BE2C (cell line): ENCODE data around the gene ZNF800.

Experiments
- DNase-seq: peaks from one replicate; pipeline ENCODE4 v3.0.0-alpha.2; 2020
- H3K27me3 ChIP-seq: fragments of 250-450 bp; sonication (Bioruptor Pico); 2 replicates; pipeline ENCODE4 v1.5.1; 2020; ENCODE audit warnings: mild to moderate bottlenecking
- H3K36me3 ChIP-seq: fragments of 250-450 bp; sonication (Bioruptor Pico); 2 replicates; pipeline ENCODE4 v1.5.1; 2020; ENCODE audit warnings: mild to moderate bottlenecking
- H3K4me1 ChIP-seq: fragments of 250-450 bp; sonication (Bioruptor Pico); 2 replicates; pipeline ENCODE4 v1.5.1; 2020
- H3K4me3 ChIP-seq: 2 replicates; pipeline ENCODE4 v1.5.1; 2011; ENCODE audit warnings: low read depth, low read length
- H3K9me3 ChIP-seq: fragments of 250-450 bp; sonication (Bioruptor Pico); 2 replicates; pipeline ENCODE4 v1.5.1; 2020
- TF ChIP-seq, protein P1 (sequence below): IDR thresholded peaks from 2 replicates; pipeline ENCODE4 v1.5.1; 2012; ENCODE audit warnings: mild to moderate bottlenecking, low read depth, low read length

The ZNF800 gene

GRCh38 chr7:127320974-127321373 is 71.5 kb downstream of the ZNF800 start:
- Histone ChIP-seq H3K4me3 (no peak overlapping the region), H3K4me1 (no peaks in the 10 kb centered on the region), H3K9me3 (no peaks in the 10 kb centered on the region), H3K27me3 (peaks cover 15% of the 10 kb centered on the region), H3K36me3 (no peaks in the 10 kb centered on the region)
- TF ChIP-seq, protein P1, sequence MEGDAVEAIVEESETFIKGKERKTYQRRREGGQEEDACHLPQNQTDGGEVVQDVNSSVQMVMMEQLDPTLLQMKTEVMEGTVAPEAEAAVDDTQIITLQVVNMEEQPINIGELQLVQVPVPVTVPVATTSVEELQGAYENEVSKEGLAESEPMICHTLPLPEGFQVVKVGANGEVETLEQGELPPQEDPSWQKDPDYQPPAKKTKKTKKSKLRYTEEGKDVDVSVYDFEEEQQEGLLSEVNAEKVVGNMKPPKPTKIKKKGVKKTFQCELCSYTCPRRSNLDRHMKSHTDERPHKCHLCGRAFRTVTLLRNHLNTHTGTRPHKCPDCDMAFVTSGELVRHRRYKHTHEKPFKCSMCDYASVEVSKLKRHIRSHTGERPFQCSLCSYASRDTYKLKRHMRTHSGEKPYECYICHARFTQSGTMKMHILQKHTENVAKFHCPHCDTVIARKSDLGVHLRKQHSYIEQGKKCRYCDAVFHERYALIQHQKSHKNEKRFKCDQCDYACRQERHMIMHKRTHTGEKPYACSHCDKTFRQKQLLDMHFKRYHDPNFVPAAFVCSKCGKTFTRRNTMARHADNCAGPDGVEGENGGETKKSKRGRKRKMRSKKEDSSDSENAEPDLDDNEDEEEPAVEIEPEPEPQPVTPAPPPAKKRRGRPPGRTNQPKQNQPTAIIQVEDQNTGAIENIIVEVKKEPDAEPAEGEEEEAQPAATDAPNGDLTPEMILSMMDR = no peak
- DNase-seq = no peak
